Spleen (tissue), 7 donors: ENCODE results near the gene HERC6.

ENCODE experiments used
- POLR2AphosphoS5 ChIP-seq, 3 donors: sonication (generic); formaldehyde crosslinking; IDR thresholded peaks; one replicate each; pipeline ENCODE4 v1.5.1; 2017; ENCODE audit warnings: antibody characterized with exemption in 3 of 3
- TF ChIP-seq, protein P1 (sequence below), 11 experiments: fragments of 200-600 bp in 7 of 11; fragments of 450-650 bp in 4 of 11; sonication (generic) in 4 of 11; IDR thresholded peaks in 8 of 11; conservative IDR thresholded peaks in 3 of 11; 1 replicate in 7 of 11; 2 replicates in 4 of 11; pipeline versions ENCODE4 v1.4.0 to v1.8.0; 2016 to 2021; ENCODE audit warnings: antibody characterized with exemption in 11 of 11, inconsistent platforms in 4 of 11, mild to moderate bottlenecking in 1 of 11
- donor health status: DM: no; HTN: no; CAD: no; lungs with moderate emphysema.
- donor health status: DM: no; HTN: no; CAD: no.
- donor health status: DM: no; HTN: no; CAD: no.

DNA sequence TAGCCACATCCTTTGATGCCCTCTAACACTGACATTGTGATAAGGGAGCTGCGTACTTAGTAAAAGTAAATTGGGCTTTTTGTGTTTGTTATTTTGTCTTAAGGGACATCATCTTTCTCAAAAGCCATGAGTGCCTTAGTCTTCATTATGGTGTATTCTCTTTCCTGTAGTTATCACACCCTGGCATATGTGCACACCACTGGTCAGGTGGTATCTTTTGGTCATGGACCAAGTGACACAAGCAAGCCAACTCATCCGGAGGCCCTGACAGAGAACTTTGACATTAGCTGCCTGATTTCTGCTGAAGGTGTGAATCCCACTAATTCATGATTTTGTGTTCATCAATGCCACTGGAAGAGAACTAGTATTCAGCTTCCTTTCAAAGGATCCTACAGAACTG lies 18.0 kb downstream of the HERC6 start:
- TF ChIP-seq POLR2AphosphoS5 (IDR thresholded peaks at IDR 0.05) = no peak
- TF ChIP-seq, protein P1, sequence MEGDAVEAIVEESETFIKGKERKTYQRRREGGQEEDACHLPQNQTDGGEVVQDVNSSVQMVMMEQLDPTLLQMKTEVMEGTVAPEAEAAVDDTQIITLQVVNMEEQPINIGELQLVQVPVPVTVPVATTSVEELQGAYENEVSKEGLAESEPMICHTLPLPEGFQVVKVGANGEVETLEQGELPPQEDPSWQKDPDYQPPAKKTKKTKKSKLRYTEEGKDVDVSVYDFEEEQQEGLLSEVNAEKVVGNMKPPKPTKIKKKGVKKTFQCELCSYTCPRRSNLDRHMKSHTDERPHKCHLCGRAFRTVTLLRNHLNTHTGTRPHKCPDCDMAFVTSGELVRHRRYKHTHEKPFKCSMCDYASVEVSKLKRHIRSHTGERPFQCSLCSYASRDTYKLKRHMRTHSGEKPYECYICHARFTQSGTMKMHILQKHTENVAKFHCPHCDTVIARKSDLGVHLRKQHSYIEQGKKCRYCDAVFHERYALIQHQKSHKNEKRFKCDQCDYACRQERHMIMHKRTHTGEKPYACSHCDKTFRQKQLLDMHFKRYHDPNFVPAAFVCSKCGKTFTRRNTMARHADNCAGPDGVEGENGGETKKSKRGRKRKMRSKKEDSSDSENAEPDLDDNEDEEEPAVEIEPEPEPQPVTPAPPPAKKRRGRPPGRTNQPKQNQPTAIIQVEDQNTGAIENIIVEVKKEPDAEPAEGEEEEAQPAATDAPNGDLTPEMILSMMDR (IDR thresholded peaks at IDR 0.05 in 8 of 11, conservative IDR thresholded peaks at IDR 0.05 in 3 of 11) = no peak
